AG09319 (cell line): Measurements from ENCODE around the gene FARS2.

Experiments used
- DNase-seq: peaks from one replicate; pipeline ENCODE4 v3.0.0-alpha.2; 2010; ENCODE audit warnings: low read depth; ENCODE audit errors: extremely low read depth
- TF ChIP-seq, protein P1 (sequence below): IDR thresholded peaks from 2 replicates; pipeline ENCODE4 v1.5.1; 2011; ENCODE audit warnings: low read depth, mild to moderate bottlenecking, inconsistent platforms, low read length, moderate library complexity

FARS2 gene

DNA sequence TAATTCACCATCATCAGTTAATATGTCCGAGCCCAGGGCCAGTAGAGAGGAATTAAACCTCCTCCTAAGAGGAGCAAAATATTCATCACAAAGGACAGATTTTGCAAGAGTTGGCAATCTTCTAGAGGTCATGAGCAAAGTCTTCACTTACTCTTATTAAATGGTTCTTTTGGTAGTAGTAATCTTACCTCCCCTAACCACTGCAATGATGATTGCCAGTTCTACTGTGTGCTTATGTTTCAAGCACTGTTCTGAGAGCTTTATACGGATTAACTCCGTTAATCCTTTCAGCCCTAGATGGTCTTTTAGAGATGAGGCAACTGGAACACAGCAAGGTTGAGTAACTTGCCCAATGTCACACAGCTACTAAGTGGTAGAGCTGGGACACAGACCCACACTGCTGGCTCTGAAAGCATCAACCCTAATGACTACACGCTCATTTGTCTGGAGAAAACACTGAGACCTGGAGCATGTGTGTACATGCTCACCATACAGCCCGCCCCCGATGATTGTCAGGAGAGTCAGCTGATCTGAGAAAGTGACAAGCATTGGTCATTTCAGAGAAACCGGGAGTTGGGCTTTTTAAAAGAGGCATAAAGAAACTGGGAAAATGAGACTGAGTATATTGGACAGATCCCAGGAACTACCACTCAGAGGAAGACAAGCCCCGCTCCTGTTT lies 469.4 kb downstream of the FARS2 start:
- DNase-seq, result no peak
- TF ChIP-seq, protein P1, sequence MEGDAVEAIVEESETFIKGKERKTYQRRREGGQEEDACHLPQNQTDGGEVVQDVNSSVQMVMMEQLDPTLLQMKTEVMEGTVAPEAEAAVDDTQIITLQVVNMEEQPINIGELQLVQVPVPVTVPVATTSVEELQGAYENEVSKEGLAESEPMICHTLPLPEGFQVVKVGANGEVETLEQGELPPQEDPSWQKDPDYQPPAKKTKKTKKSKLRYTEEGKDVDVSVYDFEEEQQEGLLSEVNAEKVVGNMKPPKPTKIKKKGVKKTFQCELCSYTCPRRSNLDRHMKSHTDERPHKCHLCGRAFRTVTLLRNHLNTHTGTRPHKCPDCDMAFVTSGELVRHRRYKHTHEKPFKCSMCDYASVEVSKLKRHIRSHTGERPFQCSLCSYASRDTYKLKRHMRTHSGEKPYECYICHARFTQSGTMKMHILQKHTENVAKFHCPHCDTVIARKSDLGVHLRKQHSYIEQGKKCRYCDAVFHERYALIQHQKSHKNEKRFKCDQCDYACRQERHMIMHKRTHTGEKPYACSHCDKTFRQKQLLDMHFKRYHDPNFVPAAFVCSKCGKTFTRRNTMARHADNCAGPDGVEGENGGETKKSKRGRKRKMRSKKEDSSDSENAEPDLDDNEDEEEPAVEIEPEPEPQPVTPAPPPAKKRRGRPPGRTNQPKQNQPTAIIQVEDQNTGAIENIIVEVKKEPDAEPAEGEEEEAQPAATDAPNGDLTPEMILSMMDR, result no peak

DNA sequence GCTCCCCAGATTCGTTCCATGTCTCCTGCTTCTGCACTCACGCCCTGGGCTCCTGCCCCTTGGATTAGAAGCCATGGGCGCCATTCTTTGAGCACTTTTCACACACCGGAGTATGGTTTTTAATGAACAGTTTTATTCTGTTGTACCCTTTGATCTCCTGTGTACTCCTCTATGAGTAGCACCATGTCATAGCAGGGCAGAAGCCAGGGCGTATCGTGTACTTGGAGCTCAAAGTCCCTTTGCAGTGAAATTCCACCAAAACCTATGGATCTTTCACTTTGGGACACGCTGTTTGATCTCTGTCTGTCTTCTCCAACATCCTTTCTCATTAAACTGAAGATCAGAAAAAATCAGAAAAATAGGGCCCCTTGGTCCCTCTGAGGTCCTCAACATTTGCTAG lies 470.1 kb downstream of the FARS2 start:
- TF ChIP-seq, protein P1, result no peak
- no peak for DNase-seq

GRCh38 chr6:5732496-5732895 lies 471.2 kb downstream of the FARS2 start:
- no peak for DNase-seq
- TF ChIP-seq, protein P1, result no peak

GRCh38 chr6:5736016-5736738 lies 474.9 kb downstream of the FARS2 start:
- no peak for DNase-seq
- TF ChIP-seq, protein P1, result no peak

DNA sequence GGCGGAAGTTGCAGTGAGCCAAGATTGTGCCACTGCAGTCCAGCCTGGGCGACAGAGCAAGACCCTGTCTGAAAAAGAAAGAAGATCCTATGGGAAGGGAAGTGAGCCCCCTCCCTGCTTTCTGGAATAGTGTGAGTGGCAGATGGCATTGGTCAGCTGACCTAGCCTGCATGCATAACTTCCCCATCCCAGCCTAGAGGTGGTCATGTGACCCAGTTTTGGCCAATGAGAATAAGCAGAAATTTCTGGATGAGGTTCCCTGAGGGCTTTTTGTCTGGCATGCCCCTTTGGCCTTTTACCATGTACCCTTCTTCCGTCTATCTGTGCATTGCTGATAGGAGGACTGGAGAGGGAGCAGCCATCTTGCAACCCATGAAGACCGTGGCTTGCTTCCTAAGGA lies 476.1 kb downstream of the FARS2 start:
- TF ChIP-seq, protein P1, result no peak
- no peak for DNase-seq

- TF ChIP-seq, protein P1, result no peak
Measured at GRCh38 chr6:5738211-5738610, 476.9 kb downstream of the FARS2 start.

GRCh38 chr6:5744497-5744896 lies 483.2 kb downstream of the FARS2 start:
- no peak for DNase-seq
- TF ChIP-seq, protein P1, result no peak

More at GRCh38 chr6:5738211-5738610, 476.9 kb downstream of the FARS2 start:
- DNase-seq, result no peak
